ENCODE measurements around the gene IFIT3. TPM values are rescaled to one million over a fixed set of nuclear protein-coding genes. Genes with fewer than 3 reads are reported as not detected.
A peak's percentile ranks its signal among the peaks of the same experiment; 100 is the strongest.
"Not testable (repeated sequence)": the region's sequence is repeated elsewhere in the genome, so short reads cannot be mapped to it uniquely, and the experiment has no call there.

Gene IFIT3
- total RNA-seq, 2 donors from 2014 or later, result 4.3 to 5.1 TPM

GRCh38 chr10:89281606-89282395 lies 46.0 kb upstream of the IFIT3 start:
- Histone ChIP-seq H3K4me1 (no peaks in the 10 kb centered on the region), H3K36me3 (no peaks in the 10 kb centered on the region), H3K4me3 (no peak overlapping the region), H3K9ac (ENCODE audit: low read depth in 2 of 2, low read length in 2 of 2) (no peak overlapping the region), H3K27ac (no peak overlapping the region), H3K9me3 (no peaks in the 10 kb centered on the region), H3K27me3 (no peaks in the 10 kb centered on the region)
- TF ChIP-seq CTCF (IDR thresholded peaks at IDR 0.05), result no peak
- intact Hi-C loops (cut with DNase I), result no loop called here
- DNase-seq, result no peak

GRCh38 chr10:89283025-89283935 lies 44.5 kb upstream of the IFIT3 start:
- no peak overlapping the region for H3K9ac ChIP-seq (ENCODE audit: low read depth in 2 of 2, low read length in 2 of 2)
- intact Hi-C loops (cut with DNase I), result no loop called here

DNA sequence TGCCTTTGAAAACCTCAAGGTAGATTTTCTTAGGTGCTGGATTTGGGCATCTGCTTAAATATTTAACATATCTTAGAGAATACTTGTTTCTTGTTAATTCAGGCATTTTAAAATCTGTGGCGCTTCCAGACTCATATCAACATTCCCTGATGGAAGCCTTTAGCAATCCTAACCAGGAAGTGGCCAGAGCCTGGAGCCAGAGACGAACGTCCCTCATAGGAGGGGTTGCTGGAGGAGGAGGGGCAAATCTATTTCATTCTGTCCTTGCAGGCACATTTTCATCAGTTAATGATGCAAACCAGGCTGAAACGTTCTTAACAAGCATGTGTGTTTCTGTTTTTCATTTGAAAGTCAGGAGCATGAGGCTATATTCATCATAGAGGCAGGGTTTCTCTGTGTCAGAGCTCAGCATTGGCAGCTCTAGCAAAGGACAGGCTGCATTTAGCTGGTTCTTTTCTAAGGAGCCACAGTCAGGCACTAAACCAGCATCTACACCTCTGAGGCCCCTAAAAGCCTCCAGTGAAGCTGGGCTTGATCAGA lies 43.8 kb upstream of the IFIT3 start:
- Histone ChIP-seq H3K4me3 (no peak overlapping the region), H3K36me3 (no peaks in the 10 kb centered on the region), H3K9me3 (no peaks in the 10 kb centered on the region), H3K9ac (ENCODE audit: low read depth in 2 of 2, low read length in 2 of 2) (no peak overlapping the region), H3K27me3 (no peaks in the 10 kb centered on the region), H3K4me1 (no peaks in the 10 kb centered on the region), H3K27ac (peak overlapping the region; percentile 2)
- TF ChIP-seq CTCF (IDR thresholded peaks at IDR 0.05), result no peak
- intact Hi-C loops (cut with DNase I), result no loop called here
- DNase-seq, result no peak

More at GRCh38 chr10:89283025-89283935, 44.5 kb upstream of the IFIT3 start:
- TF ChIP-seq CTCF (IDR thresholded peaks at IDR 0.05), result no peak
- Histone ChIP-seq H3K36me3 (no peaks in the 10 kb centered on the region), H3K27ac (peak overlapping the region; percentile 2), H3K27me3 (no peaks in the 10 kb centered on the region), H3K4me1 (no peaks in the 10 kb centered on the region), H3K4me3 (no peak overlapping the region), H3K9me3 (no peaks in the 10 kb centered on the region)
- no peak for DNase-seq

GRCh38 chr10:89284711-89285110 lies 43.1 kb upstream of the IFIT3 start:
- H3K9me3 ChIP-seq; DNase-seq; H3K27ac ChIP-seq; H3K9ac ChIP-seq (ENCODE audit: low read depth in 2 of 2, low read length in 2 of 2); intact Hi-C loops (cut with DNase I); H3K27me3 ChIP-seq; H3K36me3 ChIP-seq; H3K4me1 ChIP-seq; H3K4me3 ChIP-seq: not testable (repeated sequence)

DNA sequence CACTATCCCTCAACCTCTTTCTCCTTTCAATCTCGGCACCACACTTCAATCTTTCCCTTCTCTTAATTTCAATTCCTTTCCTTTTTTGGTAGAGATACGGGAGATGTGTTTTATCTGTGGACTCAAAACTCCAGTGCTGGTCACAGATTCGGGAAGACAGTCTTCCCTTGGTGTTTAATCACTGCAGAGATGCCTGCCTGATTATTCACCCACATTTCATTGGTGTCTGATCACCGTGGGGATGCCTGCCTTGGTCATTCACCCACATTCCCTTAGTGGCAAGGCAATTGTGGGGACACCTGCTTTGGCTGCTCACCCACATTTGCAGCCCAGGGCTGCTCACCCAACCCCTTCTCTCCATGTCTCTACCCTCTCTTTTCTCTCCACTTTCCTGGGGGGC lies 42.5 kb upstream of the IFIT3 start:
- DNase-seq; H3K4me1 ChIP-seq; intact Hi-C loops (cut with DNase I); H3K9me3 ChIP-seq; H3K4me3 ChIP-seq; H3K27ac ChIP-seq; H3K9ac ChIP-seq (ENCODE audit: low read depth in 2 of 2, low read length in 2 of 2); H3K36me3 ChIP-seq; H3K27me3 ChIP-seq: not testable (repeated sequence)

DNA sequence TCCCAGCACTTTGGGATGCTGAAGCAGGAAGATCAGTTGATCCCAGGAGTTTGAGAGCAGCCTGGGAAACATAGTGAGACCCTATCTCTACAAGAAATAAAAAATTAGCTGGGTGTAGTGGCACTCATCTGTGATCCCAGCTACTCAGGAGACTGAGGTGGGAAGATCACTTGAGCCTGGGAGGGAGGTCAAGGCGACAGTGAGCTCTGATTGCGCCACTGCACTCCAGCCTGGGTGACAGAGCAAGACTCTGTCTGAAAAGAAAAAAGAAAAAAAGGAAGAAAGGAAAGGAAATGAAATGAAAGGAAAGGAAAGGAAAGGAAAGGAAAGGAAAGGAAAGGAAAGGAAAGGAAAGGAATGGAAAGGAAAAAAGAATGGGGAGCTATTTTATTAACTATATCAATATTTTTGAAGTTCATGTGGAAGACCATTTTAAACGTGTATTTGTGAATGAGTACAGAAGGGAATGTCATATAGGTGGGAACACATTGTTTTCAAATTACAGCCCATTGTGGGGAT lies 33.0 kb upstream of the IFIT3 start:
- intact Hi-C loops (cut with DNase I), result no loop called here
- no peak overlapping the region for H3K9ac ChIP-seq (ENCODE audit: low read depth in 2 of 2, low read length in 2 of 2)
- no peaks in the 10 kb centered on the region for H3K9me3 ChIP-seq
- no peak overlapping the region for H3K27ac ChIP-seq
- H3K27me3 ChIP-seq, result no peaks in the 10 kb centered on the region
- H3K36me3 ChIP-seq, result no peaks in the 10 kb centered on the region
- no peaks in the 10 kb centered on the region for H3K4me1 ChIP-seq
- TF ChIP-seq CTCF (IDR thresholded peaks at IDR 0.05), result no peak
- DNase-seq, result no peak
- no peak overlapping the region for H3K4me3 ChIP-seq
